ENCODE measurements around the gene OR2B6.
"Not testable (repeated sequence)": the region's sequence is repeated elsewhere in the genome, so short reads cannot be mapped to it uniquely, and the experiment has no call there.

The OR2B6 gene

GRCh38 chr6:27956941-27957340 is at the start of gene OR2B6:
OR2B6 (plus strand) TSS chr6:27957241; CDS start chr6:27957241, 0 bp downstream.
- DNase-seq (ENCODE audit: extremely low read depth in 1 of 2, low read depth in 1 of 2): no peak

- DNase-seq (ENCODE audit: extremely low read depth in 1 of 2, low read depth in 1 of 2): no peak
Observed at GRCh38 chr6:27908017-27908416, 49.0 kb upstream of the OR2B6 start.

GRCh38 chr6:27911956-27912446 is 45.0 kb upstream of the OR2B6 start, which contains the start of gene OR2B2:
OR2B2 (minus strand) TSS chr6:27912396; CDS start chr6:27912319, 77 bp downstream.
- no peak for DNase-seq (ENCODE audit: extremely low read depth in 1 of 2, low read depth in 1 of 2)

- no peak for DNase-seq (ENCODE audit: extremely low read depth in 1 of 2, low read depth in 1 of 2)
Observed at GRCh38 chr6:27922949-27923348, 34.1 kb upstream of the OR2B6 start.

- no peak for DNase-seq (ENCODE audit: extremely low read depth in 1 of 2, low read depth in 1 of 2)
Observed at GRCh38 chr6:27924179-27924578, 32.9 kb upstream of the OR2B6 start.

GRCh38 chr6:27928041-27928440 is 29.0 kb upstream of the OR2B6 start:
- DNase-seq (ENCODE audit: extremely low read depth in 1 of 2, low read depth in 1 of 2): not testable (repeated sequence)

GRCh38 chr6:27929930-27930329 is 27.1 kb upstream of the OR2B6 start:
- DNase-seq (ENCODE audit: extremely low read depth in 1 of 2, low read depth in 1 of 2): not testable (repeated sequence)

- no peak for DNase-seq (ENCODE audit: extremely low read depth in 1 of 2, low read depth in 1 of 2)
Observed at GRCh38 chr6:27931209-27931608, 25.8 kb upstream of the OR2B6 start.

GRCh38 chr6:27940766-27941165 is 16.3 kb upstream of the OR2B6 start:
- DNase-seq (ENCODE audit: extremely low read depth in 1 of 2, low read depth in 1 of 2): no peak

GRCh38 chr6:27943072-27943471 is 14.0 kb upstream of the OR2B6 start:
- DNase-seq (ENCODE audit: extremely low read depth in 1 of 2, low read depth in 1 of 2): not testable (repeated sequence)

- no peak for DNase-seq (ENCODE audit: extremely low read depth in 1 of 2, low read depth in 1 of 2)
Observed at GRCh38 chr6:27948237-27948636, 8.8 kb upstream of the OR2B6 start.

GRCh38 chr6:27951040-27951439 is 6.0 kb upstream of the OR2B6 start:
- DNase-seq (ENCODE audit: extremely low read depth in 1 of 2, low read depth in 1 of 2): no peak

- DNase-seq (ENCODE audit: extremely low read depth in 1 of 2, low read depth in 1 of 2): no peak
Observed at GRCh38 chr6:27957516-27957915, 475 bp downstream of the OR2B6 start.

- no peak for DNase-seq (ENCODE audit: extremely low read depth in 1 of 2, low read depth in 1 of 2)
Observed at GRCh38 chr6:27962506-27962905, 5.5 kb downstream of the OR2B6 start.

GRCh38 chr6:27966044-27966443 is 9.0 kb downstream of the OR2B6 start:
- DNase-seq (ENCODE audit: extremely low read depth in 1 of 2, low read depth in 1 of 2): no peak

GRCh38 chr6:27966816-27967426 is 9.9 kb downstream of the OR2B6 start:
- no peak for DNase-seq (ENCODE audit: extremely low read depth in 1 of 2, low read depth in 1 of 2)

GRCh38 chr6:27970444-27970843 is 13.4 kb downstream of the OR2B6 start:
- DNase-seq (ENCODE audit: extremely low read depth in 1 of 2, low read depth in 1 of 2): no peak

- DNase-seq (ENCODE audit: extremely low read depth in 1 of 2, low read depth in 1 of 2): no peak
Observed at GRCh38 chr6:27972750-27973149, 15.7 kb downstream of the OR2B6 start.

GRCh38 chr6:27977387-27977786 is 20.3 kb downstream of the OR2B6 start:
- no peak for DNase-seq (ENCODE audit: extremely low read depth in 1 of 2, low read depth in 1 of 2)

GRCh38 chr6:27978705-27979104 is 21.7 kb downstream of the OR2B6 start:
- no peak for DNase-seq (ENCODE audit: extremely low read depth in 1 of 2, low read depth in 1 of 2)

GRCh38 chr6:27980111-27980510 is 23.1 kb downstream of the OR2B6 start:
- no peak for DNase-seq (ENCODE audit: extremely low read depth in 1 of 2, low read depth in 1 of 2)

GRCh38 chr6:27986928-27987725 is 30.1 kb downstream of the OR2B6 start:
- no peak for DNase-seq (ENCODE audit: extremely low read depth in 1 of 2, low read depth in 1 of 2)
